HCT116 (cell line): ENCODE data around the gene ACD. TPM values are rescaled to one million over a fixed set of nuclear protein-coding genes. Genes with fewer than 3 reads are reported as not detected.
"Not testable (repeated sequence)": the region's sequence is repeated elsewhere in the genome, so short reads cannot be mapped to it uniquely, and the experiment has no call there.

ENCODE experiments used
- ATAC-seq: fragments of 200-7000 bp; cut with Tn5 transposase; 2 replicates; pipeline ENCODE4 v1.9.1; 2020; ENCODE audit warnings: mild to moderate bottlenecking, moderate library complexity
- BruUV-seq: library from RNA; stranded (reverse); fragments of 400-500 nt; replicated peaks from 2 replicates; lab custom pipeline; 2021; lab: Mats Ljungman, UMichigan
- CTCF ChIA-PET: fragments of 300-600 bp; sonication (Branson Sonifier 250); formaldehyde crosslinking; loops from one replicate; lab custom pipeline; 2021; ENCODE audit warnings: antibody characterized with exemption; lab: Charles Lee
- POLR2A ChIA-PET: fragments of 300-600, 350-600 bp; sonication (Branson Sonifier 250); formaldehyde crosslinking; loops from one replicate; lab custom pipeline; 2021; ENCODE audit warnings: antibody characterized with exemption; lab: Charles Lee
- RAD21 ChIA-PET, 2 experiments: fragments of 300-600 bp; sonication (Branson Sonifier 250); formaldehyde crosslinking; loops; one replicate each; lab custom pipeline; 2023; ENCODE audit warnings: low total read pairs in 2 of 2; ENCODE audit not compliant: uncharacterized antibody in 2 of 2, unreplicated experiment in 2 of 2, low non-redundant PET in 1 of 2; lab: Charles Lee
- DNase-seq: peaks from one replicate; pipeline ENCODE4 v3.0.0-alpha.2; 2010; ENCODE audit warnings: low read depth, low spot score
- H2AFZ ChIP-seq: fragments of 200-600 bp; shearing (Covaris generic), sonication (generic); 2 replicates; pipeline ENCODE4 v1.6.1; 2017; ENCODE audit warnings: low read depth, mixed run types, mixed read lengths, antibody characterized with exemption, low read length; ENCODE audit not compliant: poor library complexity, severe bottlenecking
- H3K27ac ChIP-seq: 2 replicates; pipeline ENCODE4 v1.5.1; 2012; ENCODE audit warnings: low read depth, low read length
- H3K27me3 ChIP-seq: fragments of 200-600 bp; sonication (generic); 2 replicates; pipeline ENCODE4 v1.6.1; 2016; ENCODE audit warnings: mixed run types, low read length, mixed read lengths; ENCODE audit not compliant: insufficient read depth
- H3K36me3 ChIP-seq, 2 experiments: fragments of 200-500 bp in 1 of 2; fragments of 200-600 bp in 1 of 2; sonication (Bioruptor generic) in 1 of 2; sonication (generic) in 1 of 2; 2 replicates each; pipeline versions ENCODE4 v1.5.1 to v1.6.1; 2014 to 2016; ENCODE audit warnings: low read length in 2 of 2, inconsistent platforms in 1 of 2, mixed read lengths in 1 of 2, mixed run types in 1 of 2; ENCODE audit not compliant: insufficient read depth in 2 of 2, control insufficient read depth in 1 of 2
- H3K4me1 ChIP-seq, 2 experiments: fragments of 200-600 bp in 1 of 2; sonication (generic) in 1 of 2; 2 replicates each; pipeline versions ENCODE4 v1.5.1 to v1.6.1; 2012 to 2017; ENCODE audit warnings: low read length in 2 of 2, inconsistent platforms in 1 of 2, mild to moderate bottlenecking in 1 of 2, mixed read lengths in 1 of 2, mixed run types in 1 of 2, moderate library complexity in 1 of 2; ENCODE audit not compliant: insufficient read depth in 2 of 2, control insufficient read depth in 1 of 2
- H3K4me2 ChIP-seq: fragments of 200-600 bp; sonication (generic); 2 replicates; pipeline ENCODE4 v1.6.1; 2017; ENCODE audit warnings: mixed run types, low read length, mixed read lengths
- H3K4me3 ChIP-seq, 2 experiments: fragments of 200-600 bp in 1 of 2; sonication (generic) in 1 of 2; replicated peaks in 1 of 2; 2 replicates each; pipeline ENCODE4 v1.5.1; 2011 to 2016; ENCODE audit warnings: low read length in 2 of 2, control low read depth in 1 of 2, low read depth in 1 of 2, mild to moderate bottlenecking in 1 of 2, mixed read lengths in 1 of 2, mixed run types in 1 of 2
- H3K79me2 ChIP-seq: fragments of 200-600 bp; sonication (generic); 2 replicates; pipeline ENCODE4 v1.6.1; 2017; ENCODE audit warnings: mild to moderate bottlenecking, mixed run types, low read length, moderate library complexity, mixed read lengths; ENCODE audit not compliant: insufficient read depth
- H3K9ac ChIP-seq: fragments of 200-600 bp; sonication (generic); 2 replicates; pipeline ENCODE4 v1.6.1; 2016; ENCODE audit warnings: low read length, mixed read lengths
- H3K9me2 ChIP-seq: fragments of 200-600 bp; sonication (generic), shearing (Covaris generic); 2 replicates; pipeline ENCODE4 v1.6.1; 2017; ENCODE audit warnings: mixed run types, mild to moderate bottlenecking, moderate library complexity; ENCODE audit not compliant: insufficient read depth
- H3K9me3 ChIP-seq, 2 experiments: fragments of 200-500 bp in 1 of 2; fragments of 200-600 bp in 1 of 2; sonication (Bioruptor generic) in 1 of 2; sonication (generic) in 1 of 2; 2 replicates each; pipeline ENCODE4 v1.6.1; 2014 to 2017; ENCODE audit warnings: low read length in 2 of 2, mixed read lengths in 2 of 2, inconsistent platforms in 1 of 2, low read depth in 1 of 2, mild to moderate bottlenecking in 1 of 2, mixed run types in 1 of 2, moderate library complexity in 1 of 2; ENCODE audit not compliant: control insufficient read depth in 1 of 2, insufficient read depth in 1 of 2
- H4K20me1 ChIP-seq: fragments of 200-600 bp; sonication (generic), shearing (Covaris generic); 2 replicates; pipeline ENCODE4 v1.6.1; 2017; ENCODE audit warnings: mixed run types, mild to moderate bottlenecking, moderate library complexity; ENCODE audit not compliant: insufficient read depth
- ATF3 ChIP-seq: IDR thresholded peaks from 2 replicates; pipeline ENCODE4 v1.6.1; 2012
- EGR1 ChIP-seq: IDR thresholded peaks from 2 replicates; pipeline ENCODE4 v1.6.1; 2012; ENCODE audit warnings: low read depth
- ELF1 ChIP-seq: IDR thresholded peaks from 2 replicates; pipeline ENCODE4 v1.6.1; 2012; ENCODE audit warnings: low read depth, borderline replicate concordance
- EZH2 ChIP-seq: fragments of 200-600 bp; sonication (generic); IDR thresholded peaks from 2 replicates; pipeline ENCODE4 v1.6.1; 2017; ENCODE audit warnings: antibody characterized with exemption, mixed run types
- POLR2A ChIP-seq: IDR thresholded peaks from 2 replicates; pipeline ENCODE4 v1.7.0; 2011; ENCODE audit warnings: borderline replicate concordance; ENCODE audit not compliant: insufficient read depth, insufficient read length; ENCODE audit errors: extremely low read depth
- RAD21 ChIP-seq: IDR thresholded peaks from 2 replicates; pipeline ENCODE4 v1.6.1; 2012; ENCODE audit warnings: low read depth, mild to moderate bottlenecking
- SIN3A ChIP-seq: IDR thresholded peaks from 2 replicates; pipeline ENCODE4 v1.6.1; 2012; ENCODE audit warnings: low read depth
- SP1 ChIP-seq: IDR thresholded peaks from 2 replicates; pipeline ENCODE4 v1.6.1; 2012; ENCODE audit warnings: low read depth
- TCF7L2 ChIP-seq: IDR thresholded peaks from 2 replicates; pipeline ENCODE4 v1.7.0; 2011; ENCODE audit warnings: borderline replicate concordance, inconsistent platforms; ENCODE audit not compliant: insufficient read depth, insufficient read length; ENCODE audit errors: extremely low read depth
- ZFX ChIP-seq: fragments of 450-650 bp; IDR thresholded peaks from 2 replicates; pipeline ENCODE4 v1.6.1; 2017
- ZNF274 ChIP-seq: fragments of 200-500 bp; sonication (Bioruptor generic); IDR thresholded peaks from 2 replicates; pipeline ENCODE4 v1.6.1; 2014; ENCODE audit warnings: mild to moderate bottlenecking, low read depth, low read length, inconsistent platforms
- intact Hi-C: fragments of 100-400 bp; cut with micrococcal nuclease; formaldehyde crosslinking; loops from 2 replicates; pipeline ENCODE4 v1.10.0; 2022
- total RNA-seq: library from RNA; stranded (reverse); gene quantifications from one replicate; pipeline ENCODE4 v1.2.1, GENCODE V29; 2021; ENCODE audit not compliant: unreplicated experiment

Gene ACD
- total RNA-seq, 1 experiment from 2014 or later, result 53.8 TPM

- ATAC-seq, result no peak
- H3K4me2 ChIP-seq, result no peak overlapping the region
- TF ChIP-seq EGR1 (no peak), ZFX (no peak), ATF3 (no peak), EZH2 (no peak), POLR2A (no peak), SP1 (no peak), SIN3A (no peak), ELF1 (no peak), RAD21 (no peak), ZNF274 (no peak), TCF7L2 (no peak)
- no peaks in the 10 kb centered on the region for H3K36me3 ChIP-seq
- H3K9me2 ChIP-seq, result no peaks in the 10 kb centered on the region
- H3K4me3 ChIP-seq, result no peak overlapping the region
- intact Hi-C loops, result no loop called here
- ChIA-PET RAD21 (no interaction called here), POLR2A (no interaction called here), CTCF (no interaction called here)
- peaks cover 0 to 5% of the 10 kb centered on the region in 2 experiments; a peak in 1 of 4 replicates for H3K9me3 ChIP-seq
- no TSS peak for BruUV-seq
- no peaks in the 10 kb centered on the region for H3K27me3 ChIP-seq
- no peak overlapping the region for H3K9ac ChIP-seq
- peaks cover 20% of the 10 kb centered on the region; the same call in 1 of the 2 replicates for H3K79me2 ChIP-seq
- no peak overlapping the region for H2AFZ ChIP-seq
- no peak overlapping the region for H3K27ac ChIP-seq
- no peak for DNase-seq
- no peaks in the 10 kb centered on the region for H3K4me1 ChIP-seq
- no peaks in the 10 kb centered on the region for H4K20me1 ChIP-seq
Observed at GRCh38 chr16:67694611-67695010, 34.6 kb upstream of the ACD start.

GRCh38 chr16:67693517-67694285, 33.6 kb upstream of the ACD start:
- CTCF ChIA-PET, POLR2A ChIA-PET, H3K4me3 ChIP-seq, H3K9ac ChIP-seq, H3K4me2 ChIP-seq, H3K4me1 ChIP-seq, RAD21 ChIA-PET, BruUV-seq, ATAC-seq, H3K9me3 ChIP-seq, H3K27ac ChIP-seq, H3K27me3 ChIP-seq, H3K36me3 ChIP-seq, H2AFZ ChIP-seq, DNase-seq, H3K9me2 ChIP-seq, H4K20me1 ChIP-seq, intact Hi-C loops: not testable (repeated sequence)
- H3K79me2 ChIP-seq, result peaks cover 17% of the 10 kb centered on the region; the same call in 1 of the 2 replicates
